C4-2B (cell line): ENCODE measurements around the gene B3GNT3.

Experiments used
- CTCF ChIP-seq: fragments of 450-650 bp; conservative IDR thresholded peaks from 2 replicates; pipeline ENCODE4 v1.5.1; 2017; ENCODE audit warnings: mild to moderate bottlenecking
- ZFX ChIP-seq: fragments of 450-650 bp; IDR thresholded peaks from 2 replicates; pipeline ENCODE4 v1.6.1; 2017

GRCh38 chr19:17837972-17838371, 43.0 kb downstream of the B3GNT3 start:
- TF ChIP-seq CTCF (no peak), ZFX (no peak)
